HepG2 (cell line): ENCODE measurements around the gene CCL17. TPM values are rescaled to one million over a fixed set of nuclear protein-coding genes. Genes with fewer than 3 reads are reported as not detected.

Source experiments
- ASH2L ChIP-seq: fragments of 300-600, 200-600 bp; sonication (generic); IDR thresholded peaks from 2 replicates; pipeline ENCODE4 v1.7.0; 2017; ENCODE audit warnings: low read depth, mild to moderate bottlenecking, moderate library complexity, mixed read lengths, low read length; ENCODE audit not compliant: insufficient read length
- CC2D1A ChIP-seq: sonication (generic); formaldehyde crosslinking; IDR thresholded peaks from 2 replicates; pipeline ENCODE4 v1.8.1; 2023; ENCODE audit warnings: mild to moderate bottlenecking, missing genetic modification reagents
- CENPT ChIP-seq: sonication (generic); formaldehyde crosslinking; IDR thresholded peaks from 2 replicates; pipeline ENCODE4 v1.8.0; 2022; ENCODE audit warnings: low read depth, mild to moderate bottlenecking, moderate library complexity, missing genetic modification reagents
- EP300 ChIP-seq, 3 experiments: sonication (generic) in 1 of 3; formaldehyde crosslinking in 1 of 3; IDR thresholded peaks; 2 replicates each; pipeline versions ENCODE4 v1.5.1 to v1.6.1; 2011 to 2020; ENCODE audit warnings: low read depth in 2 of 3, low read length in 2 of 3, borderline replicate concordance in 1 of 3, improper control_type of control experiment in 1 of 3, mild to moderate bottlenecking in 1 of 3, missing genetic modification reagents in 1 of 3, moderate library complexity in 1 of 3
- JUNB ChIP-seq: sonication (generic); formaldehyde crosslinking; IDR thresholded peaks from 2 replicates; pipeline ENCODE4 v1.8.0; 2022; ENCODE audit warnings: missing genetic modification reagents, mild to moderate bottlenecking, borderline replicate concordance
- KDM1A ChIP-seq: IDR thresholded peaks from 2 replicates; pipeline ENCODE4 v1.6.1; 2016; ENCODE audit warnings: missing compliant biosample characterization
- KDM4B ChIP-seq: sonication (generic); formaldehyde crosslinking; IDR thresholded peaks from 2 replicates; pipeline ENCODE4 v1.4.0; 2020; ENCODE audit warnings: missing genetic modification reagents
- RCOR2 ChIP-seq: IDR thresholded peaks from 2 replicates; pipeline ENCODE4 v1.6.1; 2016; ENCODE audit warnings: missing biosample characterization, missing genetic modification reagents
- SNRNP70 ChIP-seq: fragments of 200-400 bp; formaldehyde crosslinking; IDR thresholded peaks from 2 replicates; pipeline ENCODE4 v1.6.1; 2017; ENCODE audit warnings: mild to moderate bottlenecking, low read depth, low read length, moderate library complexity
- SOX5 ChIP-seq: IDR thresholded peaks from 2 replicates; pipeline ENCODE4 v1.6.1; 2016; ENCODE audit warnings: borderline replicate concordance
- ZC3H13 ChIP-seq: sonication (generic); formaldehyde crosslinking; IDR thresholded peaks from 2 replicates; pipeline ENCODE4 v1.8.1; 2023; ENCODE audit warnings: mild to moderate bottlenecking, missing genetic modification reagents, moderate library complexity
- ZFX ChIP-seq: sonication (generic); formaldehyde crosslinking; IDR thresholded peaks from 2 replicates; pipeline ENCODE4 v1.4.0; 2020; ENCODE audit warnings: mild to moderate bottlenecking, low read depth, missing genetic modification reagents, moderate library complexity
- ZNF749 ChIP-seq: sonication (generic); formaldehyde crosslinking; IDR thresholded peaks from 2 replicates; pipeline ENCODE4 v1.8.0; 2022; ENCODE audit warnings: mild to moderate bottlenecking, missing genetic modification reagents, moderate library complexity, borderline replicate concordance
- ZSCAN9 ChIP-seq: IDR thresholded peaks from 2 replicates; pipeline ENCODE4 v1.6.1; 2016; ENCODE audit warnings: borderline replicate concordance
- polyA plus RNA-seq, 8 experiments: library from polyadenylated mRNA; depleted of rRNA in 3 of 8; stranded (reverse) in 7 of 8; unstranded in 1 of 8; fragments of >200 nt; fragmentation: Illumina TruSeq in 4 of 8; extraction: Trizol in 4 of 8; gene quantifications; 2 replicates each; pipeline versions ENCODE4 v1.2.1 to v1.2.3, GENCODE V29; 2011 to 2016; ENCODE audit warnings: low read depth in 4 of 8, missing spikeins in 1 of 8, mixed read lengths in 1 of 8; ENCODE audit not compliant: insufficient read depth in 1 of 8
- total RNA-seq, 5 experiments: library from RNA; depleted of rRNA; stranded (reverse); fragments of >200 nt; fragmentation: Illumina TruSeq; extraction: Trizol; gene quantifications; 2 replicates each; pipeline ENCODE4 v1.2.3, GENCODE V29; 2016; ENCODE audit warnings: low read depth in 1 of 5
- TF ChIP-seq, protein P1 (sequence below): sonication (generic); formaldehyde crosslinking; IDR thresholded peaks from 2 replicates; pipeline ENCODE4 v1.4.0; 2020; ENCODE audit warnings: mild to moderate bottlenecking, missing genetic modification reagents
- TF ChIP-seq, protein P2 (sequence below): sonication (generic); formaldehyde crosslinking; IDR thresholded peaks from 2 replicates; pipeline ENCODE4 v1.4.0; 2020; ENCODE audit warnings: low read depth, mild to moderate bottlenecking, missing genetic modification reagents
- TF ChIP-seq, protein P3 (sequence below): sonication (generic); formaldehyde crosslinking; IDR thresholded peaks from 2 replicates; pipeline ENCODE4 v1.4.0; 2020; ENCODE audit warnings: mild to moderate bottlenecking, missing genetic modification reagents

The CCL17 gene
- total and polyA plus RNA-seq, 2 of the 13 experiments (the other 11 are each of a cell fraction or from before 2014, with no cell fraction given) = not detected

DNA sequence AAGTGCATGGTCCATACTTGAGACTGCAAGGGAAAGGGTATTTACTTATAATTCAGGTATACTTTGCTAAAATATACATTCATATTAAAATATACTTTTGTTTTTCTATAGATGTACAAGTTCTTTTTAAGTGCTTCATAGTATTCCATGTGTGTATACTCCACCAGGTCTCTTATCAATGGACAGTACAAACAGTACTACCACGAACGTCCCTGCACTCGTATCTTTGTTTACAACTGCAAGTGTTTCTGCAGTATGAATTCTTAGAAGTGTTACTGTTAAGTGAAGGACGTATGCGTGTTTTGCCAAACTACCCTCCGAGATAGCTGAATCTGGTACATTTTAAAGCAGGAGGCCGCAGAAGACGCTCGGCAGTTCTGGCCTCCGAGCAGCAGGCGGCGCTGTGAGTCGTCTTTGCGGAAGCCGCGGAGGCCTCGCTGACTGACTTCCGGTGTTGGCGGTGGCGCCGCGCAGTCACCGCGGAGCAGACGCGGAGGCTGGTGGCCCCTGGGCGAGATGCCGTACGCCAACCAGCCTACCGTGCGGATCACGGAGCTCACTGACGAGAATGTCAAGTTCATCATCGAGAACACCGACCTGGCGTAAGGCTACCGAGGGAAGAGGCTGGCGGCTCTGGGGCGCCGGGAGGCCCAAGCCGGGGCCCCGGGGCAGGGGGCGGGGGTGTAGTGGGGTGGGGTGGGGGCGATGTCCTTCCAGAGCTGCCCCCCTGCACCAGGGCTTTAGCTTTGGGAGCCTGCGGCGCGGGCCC lies 57.8 kb downstream of the CCL17 start, which contains the start of gene POLR2C (continued):
- TF ChIP-seq ZFX (CRISPR knock-in tag) = peak; percentile 96
- TF ChIP-seq SNRNP70 = no peak
- no peak for TF ChIP-seq CC2D1A (CRISPR knock-in tag)
- peak; percentile 99; the same call in 1 of the 2 replicates for TF ChIP-seq KDM4B (CRISPR knock-in tag)
- no peak for TF ChIP-seq JUNB (CRISPR knock-in tag)
- TF ChIP-seq SOX5 (CRISPR knock-in tag) = peak; percentile 70
- 0 out of 4 replicates have a peak, but pooled peaks of 1 of the 2 experiments have one; percentile 34 for TF ChIP-seq EP300 (IDR thresholded peaks at IDR 0.05; ENCODE audit: low read depth in 2 of 2, low read length in 2 of 2)
- peak; percentile 57; the same call in 1 of the 2 replicates for TF ChIP-seq EP300 (CRISPR knock-in tag; IDR thresholded peaks at IDR 0.05; ENCODE audit: borderline replicate concordance)
- TF ChIP-seq, protein P1, sequence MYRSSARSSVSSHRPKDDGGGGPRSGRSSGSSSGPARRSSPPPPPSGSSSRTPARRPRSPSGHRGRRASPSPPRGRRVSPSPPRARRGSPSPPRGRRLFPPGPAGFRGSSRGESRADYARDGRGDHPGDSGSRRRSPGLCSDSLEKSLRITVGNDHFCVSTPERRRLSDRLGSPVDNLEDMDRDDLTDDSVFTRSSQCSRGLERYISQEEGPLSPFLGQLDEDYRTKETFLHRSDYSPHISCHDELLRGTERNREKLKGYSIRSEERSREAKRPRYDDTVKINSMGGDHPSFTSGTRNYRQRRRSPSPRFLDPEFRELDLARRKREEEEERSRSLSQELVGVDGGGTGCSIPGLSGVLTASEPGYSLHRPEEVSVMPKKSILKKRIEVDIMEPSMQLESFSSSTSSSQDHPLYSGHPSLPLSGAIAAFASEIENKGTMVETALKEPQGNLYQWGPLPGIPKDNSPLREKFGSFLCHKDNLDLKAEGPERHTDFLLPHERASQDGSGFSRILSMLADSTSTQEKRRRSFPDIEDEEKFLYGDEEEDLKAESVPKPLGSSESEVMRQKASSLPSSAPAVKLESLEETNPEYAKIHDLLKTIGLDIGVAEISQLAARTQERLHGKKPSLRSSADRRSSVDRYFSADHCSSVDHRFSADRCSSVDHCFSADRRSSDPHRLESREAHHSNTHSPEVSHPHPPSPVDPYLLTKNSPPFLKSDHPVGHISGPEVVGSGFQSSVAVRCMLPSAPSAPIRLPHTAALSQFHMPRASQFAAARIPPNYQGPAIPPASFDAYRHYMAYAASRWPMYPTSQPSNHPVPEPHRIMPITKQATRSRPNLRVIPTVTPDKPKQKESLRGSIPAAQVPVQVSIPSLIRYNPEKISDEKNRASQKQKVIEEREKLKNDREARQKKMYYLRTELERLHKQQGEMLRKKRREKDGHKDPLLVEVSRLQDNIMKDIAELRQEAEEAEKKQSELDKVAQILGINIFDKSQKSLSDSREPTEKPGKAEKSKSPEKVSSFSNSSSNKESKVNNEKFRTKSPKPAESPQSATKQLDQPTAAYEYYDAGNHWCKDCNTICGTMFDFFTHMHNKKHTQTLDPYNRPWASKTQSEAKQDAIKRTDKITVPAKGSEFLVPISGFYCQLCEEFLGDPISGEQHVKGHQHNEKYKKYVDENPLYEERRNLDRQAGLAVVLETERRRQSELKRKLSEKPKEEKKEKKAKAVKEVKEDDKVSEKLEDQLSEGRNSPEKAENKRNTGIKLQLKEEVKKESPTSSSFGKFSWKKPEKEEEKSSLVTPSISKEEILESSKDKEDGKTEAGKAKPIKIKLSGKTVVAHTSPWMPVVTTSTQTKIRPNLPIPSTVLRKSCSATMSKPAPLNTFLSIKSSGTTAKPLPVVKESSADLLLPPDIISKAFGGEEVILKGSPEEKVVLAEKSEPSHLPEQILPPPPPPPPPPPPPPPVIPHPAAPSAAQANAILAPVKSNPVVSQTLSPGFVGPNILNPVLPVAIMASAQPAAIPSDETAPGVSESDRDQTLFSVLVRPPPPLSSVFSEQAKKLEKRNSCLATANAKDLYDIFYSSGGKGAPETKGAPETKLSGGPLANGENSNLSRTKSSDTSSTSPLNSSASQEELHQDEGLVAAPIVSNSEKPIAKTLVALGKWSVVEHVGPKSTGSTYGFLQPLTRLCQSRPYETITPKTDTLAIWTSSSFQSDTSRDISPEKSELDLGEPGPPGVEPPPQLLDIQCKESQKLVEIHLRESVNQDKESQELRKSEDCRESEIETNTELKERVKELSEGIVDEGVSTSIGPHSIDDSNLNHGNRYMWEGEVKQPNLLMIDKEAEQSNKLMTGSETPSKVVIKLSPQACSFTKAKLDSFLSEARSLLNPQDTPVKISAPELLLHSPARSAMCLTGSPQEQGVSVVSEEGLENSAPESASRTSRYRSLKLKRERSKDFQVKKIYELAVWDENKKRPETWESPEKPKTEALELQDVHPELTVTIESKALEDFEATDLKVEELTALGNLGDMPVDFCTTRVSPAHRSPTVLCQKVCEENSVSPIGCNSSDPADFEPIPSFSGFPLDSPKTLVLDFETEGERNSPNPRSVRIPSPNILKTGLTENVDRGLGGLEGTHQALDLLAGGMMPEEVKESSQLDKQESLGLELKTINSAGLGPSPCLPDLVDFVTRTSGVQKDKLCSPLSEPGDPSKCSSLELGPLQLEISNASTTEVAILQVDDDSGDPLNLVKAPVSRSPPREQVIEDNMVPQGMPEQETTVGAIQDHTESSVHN (CRISPR knock-in tag) = no peak; the same call in 1 of the 2 replicates
- peak; percentile 84; the same call in 1 of the 2 replicates for TF ChIP-seq CENPT (CRISPR knock-in tag)
- TF ChIP-seq, protein P2, sequence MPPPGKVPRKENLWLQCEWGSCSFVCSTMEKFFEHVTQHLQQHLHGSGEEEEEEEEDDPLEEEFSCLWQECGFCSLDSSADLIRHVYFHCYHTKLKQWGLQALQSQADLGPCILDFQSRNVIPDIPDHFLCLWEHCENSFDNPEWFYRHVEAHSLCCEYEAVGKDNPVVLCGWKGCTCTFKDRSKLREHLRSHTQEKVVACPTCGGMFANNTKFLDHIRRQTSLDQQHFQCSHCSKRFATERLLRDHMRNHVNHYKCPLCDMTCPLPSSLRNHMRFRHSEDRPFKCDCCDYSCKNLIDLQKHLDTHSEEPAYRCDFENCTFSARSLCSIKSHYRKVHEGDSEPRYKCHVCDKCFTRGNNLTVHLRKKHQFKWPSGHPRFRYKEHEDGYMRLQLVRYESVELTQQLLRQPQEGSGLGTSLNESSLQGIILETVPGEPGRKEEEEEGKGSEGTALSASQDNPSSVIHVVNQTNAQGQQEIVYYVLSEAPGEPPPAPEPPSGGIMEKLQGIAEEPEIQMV (CRISPR knock-in tag) = peak; percentile 54; the same call in 1 of the 2 replicates
- TF ChIP-seq RCOR2 (CRISPR knock-in tag) = peak; percentile 56; the same call in 1 of the 2 replicates
- peak; percentile 83 for TF ChIP-seq ZNF749
- TF ChIP-seq KDM1A (CRISPR knock-in tag) = no peak
- TF ChIP-seq, protein P3, sequence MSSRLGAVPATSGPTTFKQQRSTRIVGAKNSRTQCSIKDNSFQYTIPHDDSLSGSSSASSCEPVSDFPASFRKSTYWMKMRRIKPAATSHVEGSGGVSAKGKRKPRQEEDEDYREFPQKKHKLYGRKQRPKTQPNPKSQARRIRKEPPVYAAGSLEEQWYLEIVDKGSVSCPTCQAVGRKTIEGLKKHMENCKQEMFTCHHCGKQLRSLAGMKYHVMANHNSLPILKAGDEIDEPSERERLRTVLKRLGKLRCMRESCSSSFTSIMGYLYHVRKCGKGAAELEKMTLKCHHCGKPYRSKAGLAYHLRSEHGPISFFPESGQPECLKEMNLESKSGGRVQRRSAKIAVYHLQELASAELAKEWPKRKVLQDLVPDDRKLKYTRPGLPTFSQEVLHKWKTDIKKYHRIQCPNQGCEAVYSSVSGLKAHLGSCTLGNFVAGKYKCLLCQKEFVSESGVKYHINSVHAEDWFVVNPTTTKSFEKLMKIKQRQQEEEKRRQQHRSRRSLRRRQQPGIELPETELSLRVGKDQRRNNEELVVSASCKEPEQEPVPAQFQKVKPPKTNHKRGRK (CRISPR knock-in tag) = peak; percentile 66; the same call in 1 of the 2 replicates
- TF ChIP-seq ZC3H13 (CRISPR knock-in tag) = peak; percentile 79; the same call in 1 of the 2 replicates
- peak; percentile 89 for TF ChIP-seq ASH2L
- TF ChIP-seq ZSCAN9 (CRISPR knock-in tag) = peak; percentile 96
